ENCODE results near the gene R3HDM1. TPM values are rescaled to one million over a fixed set of nuclear protein-coding genes. Genes with fewer than 3 reads are reported as not detected.
"Not testable (repeated sequence)": the region's sequence is repeated elsewhere in the genome, so short reads cannot be mapped to it uniquely, and the experiment has no call there.

R3HDM1 gene
- total RNA-seq, 1 donor: 17.5 TPM

GRCh38 chr2:135701442-135701841 lies 170.2 kb downstream of the R3HDM1 start:
- DNase-seq (ENCODE audit: low read depth in 2 of 3, low spot score in 2 of 3): no peak

- no peak for DNase-seq (ENCODE audit: low read depth in 2 of 3, low spot score in 2 of 3)
Observed at GRCh38 chr2:135703300-135703699, 172.0 kb downstream of the R3HDM1 start.

- DNase-seq (ENCODE audit: low read depth in 2 of 3, low spot score in 2 of 3): not testable (repeated sequence)
Observed at GRCh38 chr2:135704075-135704474, 172.8 kb downstream of the R3HDM1 start.

GRCh38 chr2:135708159-135708558 lies 176.9 kb downstream of the R3HDM1 start:
- DNase-seq (ENCODE audit: low read depth in 2 of 3, low spot score in 2 of 3): no peak

DNA sequence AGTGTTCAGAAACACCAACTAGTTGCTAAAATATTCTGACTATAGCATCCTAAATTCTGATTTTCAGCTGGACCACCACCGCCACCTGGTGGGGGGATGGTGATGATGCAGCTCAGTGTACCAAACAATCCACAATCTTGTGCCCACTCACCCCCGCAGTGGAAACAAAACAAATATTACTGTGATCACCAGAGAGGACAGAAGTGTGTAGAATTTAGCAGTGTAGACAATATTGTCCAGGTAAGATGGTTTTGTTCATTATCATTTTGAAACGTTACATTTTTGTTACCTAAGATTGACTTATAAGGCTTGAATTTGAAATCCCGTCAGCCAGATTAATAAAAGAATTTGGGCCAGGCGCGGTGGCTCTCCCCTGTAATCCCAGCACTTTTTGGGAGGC lies 178.7 kb downstream of the R3HDM1 start:
- peak; percentile 39 to 78 (median 42) for DNase-seq (ENCODE audit: low read depth in 2 of 3, low spot score in 2 of 3)

DNA sequence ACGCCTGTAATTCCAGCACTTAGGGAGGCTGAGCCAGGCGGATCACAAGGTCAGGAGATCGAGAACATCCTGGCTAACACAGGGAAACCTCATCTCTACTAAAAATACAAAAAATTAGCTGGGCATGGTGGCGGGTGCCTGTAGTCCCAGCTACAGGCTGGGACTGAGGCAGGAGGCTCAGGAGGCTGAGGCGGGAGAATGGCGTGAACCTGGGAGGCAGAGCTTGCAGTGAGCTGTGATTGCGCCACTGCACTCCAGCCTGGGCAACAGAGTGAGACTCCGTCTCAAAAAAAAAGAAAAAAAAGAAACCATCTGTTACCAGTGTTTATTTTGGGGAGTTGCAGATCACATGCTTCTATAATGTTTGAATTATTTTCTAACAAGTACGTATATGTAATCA lies 183.8 kb downstream of the R3HDM1 start:
- DNase-seq (ENCODE audit: low read depth in 2 of 3, low spot score in 2 of 3): not testable (repeated sequence)

- peak in 1 of 3 donors; percentile 11 for DNase-seq (ENCODE audit: low read depth in 2 of 3, low spot score in 2 of 3)
Observed at GRCh38 chr2:135728064-135728743, 196.9 kb downstream of the R3HDM1 start.

- no peak for DNase-seq (ENCODE audit: low read depth in 2 of 3, low spot score in 2 of 3)
Observed at GRCh38 chr2:135732561-135732960, 201.3 kb downstream of the R3HDM1 start.

DNA sequence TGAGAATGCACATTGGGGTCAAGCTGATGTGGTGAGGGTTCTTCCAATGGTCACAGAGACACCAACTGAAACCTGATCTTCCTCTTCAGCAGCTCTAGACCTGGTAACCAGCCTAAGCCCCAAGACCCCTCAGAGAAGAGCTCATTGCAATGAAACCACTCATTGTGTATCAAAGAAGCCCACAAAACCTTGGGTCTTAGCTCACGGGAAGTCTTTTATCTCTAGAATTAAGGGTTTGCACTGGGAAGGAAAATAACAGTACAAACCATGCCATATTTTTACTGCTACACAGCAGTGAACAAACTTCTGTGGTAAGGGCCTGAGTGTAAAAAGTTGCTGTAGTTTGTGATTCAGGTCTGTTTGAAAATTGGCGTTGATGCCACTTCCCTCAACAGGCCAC lies 201.8 kb downstream of the R3HDM1 start:
- no peak for DNase-seq (ENCODE audit: low read depth in 2 of 3, low spot score in 2 of 3)

GRCh38 chr2:135736546-135736945 lies 205.3 kb downstream of the R3HDM1 start:
- no peak for DNase-seq (ENCODE audit: low read depth in 2 of 3, low spot score in 2 of 3)

GRCh38 chr2:135740206-135740605 lies 208.9 kb downstream of the R3HDM1 start:
- no peak for DNase-seq (ENCODE audit: low read depth in 2 of 3, low spot score in 2 of 3)

DNA sequence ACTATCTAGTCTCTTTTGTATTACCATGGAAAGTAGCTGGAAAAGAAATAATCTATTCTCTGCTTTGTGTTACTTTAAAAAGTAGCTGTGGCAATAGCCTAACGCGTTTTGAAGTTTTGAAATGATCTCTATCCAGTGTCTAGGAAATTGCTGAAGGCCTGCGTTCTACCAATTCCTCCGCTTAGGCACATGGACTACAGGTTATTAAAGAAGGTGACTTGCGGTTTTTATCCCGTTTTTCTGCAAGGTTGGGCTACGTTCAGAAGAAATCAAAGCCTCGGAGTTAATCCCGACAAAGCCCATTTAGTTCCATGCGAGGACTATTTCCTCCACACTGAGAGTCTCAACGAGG lies 209.7 kb downstream of the R3HDM1 start:
- DNase-seq (ENCODE audit: low read depth in 2 of 3, low spot score in 2 of 3): no peak

DNA sequence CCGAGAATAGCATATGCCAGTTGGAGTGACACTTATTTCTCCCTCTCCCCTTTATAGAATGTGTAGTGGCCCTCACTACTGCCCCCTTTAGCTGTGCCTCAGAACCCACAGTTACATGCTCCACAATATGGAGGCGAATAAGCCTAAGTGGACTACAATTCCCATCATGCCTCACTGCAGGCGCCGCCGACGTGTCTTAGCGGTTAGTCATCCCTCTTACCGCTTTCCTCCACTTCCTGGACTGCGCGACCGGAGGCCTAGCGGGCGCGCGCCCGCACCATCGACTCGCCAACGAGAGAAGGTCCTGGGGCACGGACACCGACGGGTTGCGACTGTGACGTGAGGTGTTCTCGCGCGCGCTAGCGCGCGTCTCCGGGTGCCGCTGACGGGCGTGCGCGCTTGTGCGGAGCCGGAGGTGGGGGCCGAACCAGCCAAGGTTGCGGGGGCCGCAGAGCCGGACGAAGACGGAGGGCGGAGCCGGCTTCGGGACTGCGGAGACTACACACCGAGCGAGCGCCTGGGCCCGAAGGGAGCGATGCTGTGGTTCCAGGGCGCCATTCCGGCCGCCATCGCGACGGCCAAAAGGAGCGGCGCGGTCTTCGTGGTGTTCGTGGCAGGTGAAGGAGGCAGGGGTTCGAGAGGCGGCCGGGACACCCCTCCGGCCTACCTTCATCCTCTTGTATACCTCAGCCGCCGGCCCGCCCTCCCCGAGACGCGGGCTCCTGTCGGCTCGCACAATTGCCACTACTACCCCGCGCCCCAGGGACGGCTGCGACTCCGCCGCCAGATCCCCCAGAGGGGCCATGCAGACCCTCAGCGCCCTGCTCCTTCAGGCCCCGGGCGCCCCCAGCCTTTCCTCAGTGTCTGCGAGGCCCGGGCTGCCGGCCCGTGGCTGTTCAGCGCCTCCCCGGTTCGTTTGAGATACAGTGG lies 210.4 kb downstream of the R3HDM1 start, which contains the start of gene UBXN4:
Gene UBXN4 (plus strand): TSS at position 461 of the 930 bp plus-strand sequence. CDS start 75 bp downstream, at position 536.
- DNase-seq (ENCODE audit: low read depth in 2 of 3, low spot score in 2 of 3): peak; percentile 86 to 99 (median 99)

GRCh38 chr2:135742325-135742757 lies 211.1 kb downstream of the R3HDM1 start:
- peak; percentile 31 to 70 (median 58) for DNase-seq (ENCODE audit: low read depth in 2 of 3, low spot score in 2 of 3)

DNA sequence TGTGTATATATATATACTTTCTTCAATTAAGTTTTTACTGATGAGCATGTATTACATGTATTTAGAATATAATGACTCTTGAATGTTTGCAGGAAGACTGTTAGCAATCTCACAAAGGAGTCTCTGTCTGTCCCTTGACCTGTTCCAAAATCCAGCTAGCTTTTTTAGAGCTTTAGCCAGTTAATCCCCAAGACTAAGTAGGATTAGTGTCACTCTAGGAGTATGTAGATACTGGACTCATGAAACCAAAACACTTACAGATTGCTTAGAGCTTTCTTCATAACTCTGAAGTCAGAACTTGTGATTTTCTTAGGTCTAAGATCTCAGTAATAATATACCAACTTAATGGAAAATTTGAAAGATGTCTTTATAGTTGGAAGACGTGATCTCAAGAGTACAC lies 212.6 kb downstream of the R3HDM1 start:
- no peak for DNase-seq (ENCODE audit: low read depth in 2 of 3, low spot score in 2 of 3)

DNA sequence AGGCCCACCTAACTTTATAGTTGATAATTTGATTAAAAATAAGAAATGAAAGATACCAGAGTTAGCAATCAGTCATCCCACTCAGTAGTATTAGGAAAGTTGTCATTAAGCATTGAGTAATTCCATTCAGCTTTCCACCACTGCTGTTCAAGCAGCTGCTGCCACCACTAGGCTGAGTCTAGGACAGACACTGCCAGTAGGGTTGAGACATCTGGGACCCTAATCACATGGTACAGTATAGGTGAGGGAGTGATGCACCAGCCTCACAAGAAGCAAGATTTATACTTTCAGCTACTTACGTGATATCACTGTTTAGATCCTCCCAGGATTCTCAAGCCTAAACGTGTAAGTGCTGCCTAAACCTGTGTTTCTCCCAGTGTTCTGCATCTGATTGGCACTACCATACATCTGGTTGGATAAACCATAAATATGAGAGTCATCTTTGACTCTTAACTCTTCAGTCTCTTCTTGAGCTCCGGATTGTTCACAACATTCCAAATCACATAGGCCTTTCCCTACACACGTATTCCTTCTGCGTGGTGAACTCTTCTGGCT lies 213.6 kb downstream of the R3HDM1 start:
- peak in 2 of 3 donors; percentile 29 to 34 for DNase-seq (ENCODE audit: low read depth in 2 of 3, low spot score in 2 of 3)

DNA sequence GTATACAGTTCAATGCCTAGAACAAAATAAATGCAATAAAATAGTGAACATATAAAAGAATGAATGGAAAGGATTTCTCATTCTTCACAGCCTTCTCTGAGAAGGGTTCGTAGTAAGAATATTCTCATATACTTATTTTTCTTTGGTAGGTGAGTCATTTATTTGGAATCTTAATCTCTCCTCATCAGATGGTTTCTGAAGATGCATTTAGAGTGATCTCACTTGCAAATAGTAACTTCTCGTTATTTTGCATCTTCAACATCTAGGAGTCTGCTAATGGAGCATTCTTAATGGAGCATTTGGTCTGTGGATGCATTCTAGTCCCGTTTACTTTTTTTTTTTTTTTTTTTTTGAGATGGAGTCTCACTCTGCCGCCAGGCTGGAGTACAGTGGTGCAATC lies 214.3 kb downstream of the R3HDM1 start:
- DNase-seq (ENCODE audit: low read depth in 2 of 3, low spot score in 2 of 3): no peak

DNA sequence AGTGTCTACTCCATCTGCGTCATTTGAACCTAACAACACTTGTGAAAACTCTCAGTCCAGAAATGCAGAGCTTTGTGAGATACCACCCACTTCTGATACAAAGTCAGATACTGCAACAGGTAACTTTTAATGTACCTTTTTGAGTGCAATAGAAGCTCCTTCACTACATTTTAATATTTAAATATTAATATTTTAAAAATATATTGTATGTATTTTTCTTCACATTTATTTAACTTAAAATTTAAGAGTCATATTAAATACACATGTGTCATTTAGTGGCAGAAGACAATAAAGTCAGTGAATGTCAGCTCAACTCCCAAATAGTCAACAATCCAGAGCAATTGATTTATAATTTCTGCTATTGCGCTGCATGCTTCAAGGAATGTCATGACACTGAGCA lies 224.3 kb downstream of the R3HDM1 start:
- no peak for DNase-seq (ENCODE audit: low read depth in 2 of 3, low spot score in 2 of 3)

DNA sequence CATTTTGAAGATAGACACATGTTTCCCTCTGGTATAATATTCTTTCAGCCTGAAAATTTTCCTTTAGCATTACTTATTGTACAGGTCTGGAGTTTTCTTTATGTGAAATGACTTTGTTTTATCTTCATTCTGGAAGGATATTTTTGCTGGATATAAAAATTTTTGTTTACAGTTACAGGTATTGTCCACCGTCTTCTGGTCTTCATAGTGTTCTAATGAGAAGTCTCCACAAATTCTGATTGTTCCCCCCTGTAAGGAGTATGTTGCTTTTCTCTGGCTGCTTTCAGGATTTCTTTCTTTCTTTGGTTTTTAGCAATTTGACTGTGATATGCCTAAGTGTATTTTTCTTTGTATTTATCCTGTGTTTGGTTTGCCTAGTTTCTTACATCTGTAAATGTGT lies 225.4 kb downstream of the R3HDM1 start:
- DNase-seq (ENCODE audit: low read depth in 2 of 3, low spot score in 2 of 3): no peak

- no peak for DNase-seq (ENCODE audit: low read depth in 2 of 3, low spot score in 2 of 3)
Observed at GRCh38 chr2:135762022-135762421, 230.7 kb downstream of the R3HDM1 start.

- DNase-seq (ENCODE audit: low read depth in 2 of 3, low spot score in 2 of 3): no peak
Observed at GRCh38 chr2:135762530-135762929, 231.2 kb downstream of the R3HDM1 start.
